ENCODE measurements around the gene TMEM158.
A peak's percentile ranks its signal among the peaks of the same experiment; 100 is the strongest.

TMEM158 gene

GRCh38 chr3:45199837-45200648 lies 26.0 kb downstream of the TMEM158 start:
- DNase-seq (ENCODE audit: low read depth), result peak; percentile 67

DNA sequence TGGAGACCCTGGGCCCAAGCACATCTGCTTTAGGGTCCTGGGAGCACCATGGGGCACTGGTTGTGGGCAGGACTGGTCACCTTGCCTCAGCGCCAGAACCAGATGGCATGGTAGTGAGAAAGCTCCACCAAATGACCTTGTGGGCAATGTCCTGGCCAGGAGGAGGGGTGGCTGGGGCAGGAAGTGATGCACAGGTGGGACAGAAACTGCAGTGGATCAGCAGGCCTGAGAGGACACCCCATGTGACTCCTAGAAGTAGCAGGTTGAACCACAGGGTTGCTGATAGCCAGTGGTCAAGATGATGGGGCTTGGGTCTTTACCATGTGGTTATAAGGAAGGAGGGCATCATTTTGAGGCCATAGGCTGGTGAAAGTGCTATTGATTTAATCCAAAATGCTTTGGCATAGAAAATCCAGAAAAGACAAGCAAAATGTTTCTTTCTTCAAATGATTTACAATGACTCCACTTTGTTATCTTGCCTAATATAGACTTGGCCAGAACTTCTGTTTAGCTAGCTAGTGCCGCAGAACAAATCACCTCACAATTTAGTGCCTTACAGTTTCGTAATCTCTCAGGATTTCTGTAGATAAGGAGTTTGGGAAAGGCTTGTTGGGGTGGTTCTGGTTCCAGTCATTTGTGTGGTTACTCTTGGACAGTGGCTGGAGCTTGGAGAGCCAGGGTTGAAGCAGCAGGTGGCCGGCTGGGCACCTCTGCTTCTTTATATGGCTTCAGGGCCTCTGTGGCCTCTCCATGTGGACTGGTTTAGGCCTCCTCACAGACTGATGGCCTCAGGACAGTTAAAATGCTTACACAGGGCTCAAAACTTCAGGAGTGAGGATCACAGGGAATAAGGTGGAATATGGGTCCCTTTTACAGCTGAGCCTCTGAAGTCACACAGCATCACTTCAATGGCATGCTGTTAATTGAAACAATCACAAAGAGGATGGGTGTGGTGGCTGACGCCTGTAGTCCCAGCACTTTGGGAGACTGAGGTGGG lies 27.5 kb downstream of the TMEM158 start:
- DNase-seq (ENCODE audit: low read depth), result no peak

DNA sequence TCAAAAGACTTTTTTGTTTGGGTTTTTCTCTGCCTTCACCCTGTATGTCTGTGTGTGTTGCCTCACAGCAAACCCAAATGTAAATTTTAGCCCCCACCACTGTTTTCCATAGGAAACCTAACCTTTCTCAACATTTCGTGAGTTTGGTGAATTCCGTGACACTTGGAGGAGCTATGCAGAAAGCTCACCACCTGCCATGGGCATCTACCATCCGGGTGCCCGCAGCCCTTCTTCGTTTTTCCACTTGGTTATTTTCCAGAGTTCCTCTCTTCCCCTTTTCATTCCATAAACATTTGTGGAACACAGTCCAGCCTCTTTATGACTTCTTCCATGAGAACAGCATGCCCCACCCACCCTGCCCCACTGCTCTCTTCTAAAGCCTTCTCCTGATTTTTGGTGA lies 31.3 kb downstream of the TMEM158 start:
- DNase-seq (ENCODE audit: low read depth), result no peak

DNA sequence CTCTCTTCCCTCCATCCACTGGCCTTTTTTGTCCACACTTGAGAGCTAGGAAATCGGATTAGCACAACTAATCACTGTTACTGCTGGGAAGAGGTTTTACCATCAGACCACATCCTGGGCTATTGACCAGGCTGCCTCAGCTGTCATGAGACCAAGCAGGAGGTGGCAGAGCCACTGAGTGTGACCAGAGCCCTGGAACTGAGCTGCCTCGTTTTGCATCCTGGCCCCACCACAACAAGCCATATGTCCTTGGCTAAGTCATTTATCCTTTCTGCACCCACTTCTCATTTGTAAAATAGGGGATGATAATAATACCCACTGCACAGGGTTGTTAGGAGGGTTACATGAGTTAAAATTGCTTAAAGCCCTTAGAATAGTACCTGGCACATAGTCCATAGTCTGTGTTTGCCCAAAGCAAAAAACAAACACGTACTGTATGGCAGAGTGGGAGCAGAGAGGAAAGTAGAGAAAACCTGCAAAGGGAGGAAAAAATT lies 34.1 kb downstream of the TMEM158 start:
- no peak for DNase-seq (ENCODE audit: low read depth)

DNA sequence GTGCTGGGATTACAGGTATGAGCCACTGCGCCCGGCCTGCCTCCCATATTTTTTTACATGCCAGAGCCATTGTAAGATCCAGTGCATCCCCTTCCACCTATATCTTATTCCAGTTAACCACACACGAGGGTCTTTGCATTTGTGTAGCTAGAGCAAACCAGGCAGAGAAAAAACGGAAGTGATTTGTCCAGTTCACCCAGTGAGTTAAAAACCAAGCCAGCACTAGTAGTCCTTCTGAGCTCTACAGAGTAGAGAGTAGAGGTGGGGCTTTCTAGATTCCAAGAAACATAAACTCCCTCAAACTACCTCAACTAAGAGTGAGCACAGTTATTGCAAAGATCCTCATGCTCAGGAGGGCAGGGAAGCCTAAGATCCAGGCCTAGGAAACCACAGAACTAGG lies 34.7 kb downstream of the TMEM158 start:
- DNase-seq (ENCODE audit: low read depth), result no peak

GRCh38 chr3:45188719-45189659 lies 37.1 kb downstream of the TMEM158 start:
- no peak for DNase-seq (ENCODE audit: low read depth)

DNA sequence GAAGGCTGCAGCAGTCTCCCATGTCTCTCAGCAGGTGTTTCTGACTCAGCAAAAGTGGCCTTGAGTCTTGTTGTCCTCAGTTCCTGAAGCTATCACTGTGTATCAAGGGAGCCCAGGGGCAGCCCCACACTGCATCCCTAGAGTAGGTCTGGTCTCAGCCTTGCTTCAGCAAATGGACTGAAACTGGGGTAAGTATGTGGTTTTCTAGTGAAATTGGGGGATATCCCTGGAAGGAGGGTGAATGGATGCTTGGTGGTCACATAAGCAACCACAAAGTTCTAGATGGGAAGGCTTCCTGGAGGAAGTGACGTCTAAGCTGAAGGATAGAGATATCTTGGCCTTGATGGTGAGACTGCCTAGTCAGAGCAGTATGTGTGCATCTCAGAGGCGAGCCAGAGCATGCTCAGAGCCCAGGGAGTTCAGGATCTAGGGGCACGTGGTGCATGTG lies 38.4 kb downstream of the TMEM158 start:
- DNase-seq (ENCODE audit: low read depth), result no peak

DNA sequence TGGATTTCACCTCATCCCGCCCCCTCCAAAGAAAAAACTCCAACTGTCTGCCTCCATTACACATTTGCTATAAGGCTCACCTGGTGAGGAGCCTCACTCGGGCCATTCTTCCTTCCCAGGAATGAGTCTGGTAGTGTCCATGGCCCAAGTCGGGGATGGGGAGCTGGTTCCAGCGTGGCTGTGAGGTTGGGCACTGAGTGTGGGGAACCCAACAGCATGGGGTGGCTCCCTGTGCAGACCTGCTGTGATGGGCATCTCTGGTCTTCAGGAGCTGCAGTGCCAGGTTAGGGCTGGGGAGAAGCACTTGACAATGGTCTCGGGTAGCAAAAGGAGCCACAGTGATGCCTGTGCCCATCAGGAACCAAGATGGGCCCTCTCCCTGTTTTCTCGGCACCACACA lies 39.2 kb downstream of the TMEM158 start:
- DNase-seq (ENCODE audit: low read depth), result no peak

- DNase-seq (ENCODE audit: low read depth), result no peak
Measured at GRCh38 chr3:45185461-45185860, 40.6 kb downstream of the TMEM158 start.

DNA sequence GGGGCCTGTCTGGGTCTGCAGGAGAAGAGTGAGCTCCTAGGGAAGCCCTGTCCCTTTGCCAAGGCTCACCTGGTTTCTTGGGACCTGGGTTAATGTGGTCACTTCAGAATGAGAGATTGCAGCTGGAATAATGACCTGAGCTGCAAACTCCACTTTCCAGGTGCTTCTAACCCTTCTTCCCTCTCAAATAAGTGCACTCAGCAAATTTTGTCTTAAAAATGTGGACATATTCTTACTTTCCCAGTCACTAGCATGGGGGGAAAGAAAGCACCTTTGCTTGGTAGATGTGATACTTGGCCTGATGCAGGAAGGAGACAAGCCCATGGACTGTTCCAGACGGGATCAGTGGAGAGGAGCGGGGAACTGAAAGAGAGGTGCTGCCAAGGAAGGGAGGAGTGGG lies 41.0 kb downstream of the TMEM158 start:
- no peak for DNase-seq (ENCODE audit: low read depth)

- DNase-seq (ENCODE audit: low read depth), result no peak
Measured at GRCh38 chr3:45183872-45184262, 42.2 kb downstream of the TMEM158 start.

GRCh38 chr3:45182915-45183871 lies 42.9 kb downstream of the TMEM158 start:
- DNase-seq (ENCODE audit: low read depth), result no peak

DNA sequence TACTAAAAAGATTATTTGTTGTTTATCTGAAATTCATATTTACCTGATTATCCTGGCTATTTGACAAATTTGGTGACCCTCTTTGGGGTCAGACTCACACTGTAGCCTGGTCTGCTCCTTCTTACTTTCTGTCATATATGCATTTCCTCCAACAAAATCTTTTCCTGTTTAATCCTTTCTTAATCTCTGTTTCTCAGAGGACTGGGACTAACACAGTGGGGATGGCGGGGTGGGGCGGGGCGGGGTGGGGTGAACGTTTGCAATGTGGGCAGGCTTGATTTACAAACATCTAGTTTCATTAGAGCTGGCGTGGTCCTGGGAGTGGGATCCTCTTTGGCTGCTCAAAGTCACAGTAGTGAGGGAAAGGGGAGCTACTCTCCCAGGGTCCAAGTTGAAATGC lies 44.6 kb downstream of the TMEM158 start:
- no peak for DNase-seq (ENCODE audit: low read depth)

- no peak for DNase-seq (ENCODE audit: low read depth)
Measured at GRCh38 chr3:45180899-45181298, 45.2 kb downstream of the TMEM158 start.

GRCh38 chr3:45180051-45180450 lies 46.0 kb downstream of the TMEM158 start:
- DNase-seq (ENCODE audit: low read depth), result no peak

DNA sequence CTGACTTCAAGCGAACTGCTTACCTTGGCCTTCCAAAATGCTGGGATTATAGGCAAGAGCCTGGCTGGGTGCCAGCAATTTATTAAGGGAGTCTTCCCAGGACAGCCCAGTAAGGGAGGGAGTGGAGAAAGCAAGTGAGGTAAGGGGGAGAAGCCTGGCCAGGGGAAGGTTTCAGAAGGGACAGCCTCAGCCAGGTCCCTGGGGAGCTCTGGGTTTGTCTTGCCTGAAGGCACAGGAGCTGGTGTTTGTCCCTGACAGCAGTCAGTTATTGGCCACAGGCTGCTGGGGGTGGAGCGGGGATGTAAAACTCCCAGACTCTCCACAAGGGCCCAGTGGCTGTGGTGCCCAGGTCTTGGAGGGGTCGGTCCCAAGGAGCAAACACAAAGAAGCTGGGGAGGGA lies 46.9 kb downstream of the TMEM158 start:
- no peak for DNase-seq (ENCODE audit: low read depth)

- DNase-seq (ENCODE audit: low read depth), result no peak
Measured at GRCh38 chr3:45178183-45179023, 47.7 kb downstream of the TMEM158 start.

DNA sequence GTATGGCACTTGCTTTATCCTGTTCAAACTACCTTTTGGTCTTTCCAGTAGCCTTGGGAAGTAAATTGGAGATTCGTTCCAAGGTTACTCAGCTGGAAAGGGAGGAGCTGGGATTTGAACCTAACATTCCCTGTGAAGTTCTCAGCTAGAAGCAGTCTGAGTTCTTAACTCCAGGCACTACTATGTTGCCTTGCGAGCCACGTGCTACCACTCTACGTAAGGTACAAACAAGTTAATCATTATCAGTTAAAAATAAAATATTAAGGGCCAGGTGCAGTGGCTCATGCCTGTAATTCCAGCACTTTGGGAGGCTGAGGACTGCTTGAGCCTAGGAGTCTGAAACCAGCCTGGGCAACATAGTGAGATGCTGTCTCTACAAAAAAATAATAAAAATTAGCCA lies 49.2 kb downstream of the TMEM158 start:
- DNase-seq (ENCODE audit: low read depth), result no peak
